Keratinocyte (primary cell): Measurements from ENCODE around the gene NOL9. TPM values are rescaled to one million over a fixed set of nuclear protein-coding genes. Genes with fewer than 3 reads are reported as not detected.

Source experiments
- DNase-seq: peaks from one replicate; pipeline ENCODE4 v3.0.0-alpha.2; 2011; ENCODE audit warnings: low read depth, missing footprints, low spot score
- FAIRE-seq: peaks from 2 replicates; lab custom pipeline; 2011; peaks lifted over from hg19 to GRCh38; lab: Jason Lieb, UNC
- H2AFZ ChIP-seq: 2 replicates; pipeline ENCODE4 v1.6.0; 2012; ENCODE audit warnings: low read length, control low read depth, inconsistent platforms; ENCODE audit not compliant: control insufficient read depth
- H3K27ac ChIP-seq: 2 replicates; pipeline ENCODE4 v1.5.1; 2011; ENCODE audit warnings: low read length; ENCODE audit not compliant: control insufficient read depth, insufficient read depth
- H3K27me3 ChIP-seq: 3 replicates; pipeline ENCODE4 v1.6.0; 2011; ENCODE audit warnings: low read length; ENCODE audit not compliant: control insufficient read depth, insufficient read depth; ENCODE audit errors: extremely low read depth
- H3K36me3 ChIP-seq, 2 experiments: 2 replicates in 1 of 2; 3 replicates in 1 of 2; pipeline ENCODE4 v1.5.1; 2011; ENCODE audit warnings: low read length in 2 of 2, mild to moderate bottlenecking in 1 of 2; ENCODE audit not compliant: control insufficient read depth in 2 of 2, insufficient read depth in 2 of 2; ENCODE audit errors: extremely low read depth in 1 of 2
- H3K4me1 ChIP-seq: 3 replicates; pipeline ENCODE4 v1.5.1; 2011; ENCODE audit warnings: low read length; ENCODE audit not compliant: control insufficient read depth, insufficient read depth; ENCODE audit errors: extremely low read depth
- H3K4me2 ChIP-seq: 3 replicates; pipeline ENCODE4 v1.6.0; 2011; ENCODE audit warnings: low read depth, low read length; ENCODE audit not compliant: control insufficient read depth, insufficient read depth; ENCODE audit errors: extremely low read depth
- H3K4me3 ChIP-seq, 3 experiments: fragments of 200-600 bp in 1 of 3; sonication (generic) in 1 of 3; 2 replicates in 2 of 3; 3 replicates in 1 of 3; pipeline ENCODE4 v1.5.1; 2011 to 2016; ENCODE audit warnings: low read length in 3 of 3, mild to moderate bottlenecking in 3 of 3, control low read depth in 2 of 3, inconsistent platforms in 1 of 3, low read depth in 1 of 3, mixed read lengths in 1 of 3, mixed run types in 1 of 3, moderate library complexity in 1 of 3; ENCODE audit not compliant: control insufficient read depth in 2 of 3, insufficient read depth in 2 of 3; ENCODE audit errors: extremely low read depth in 1 of 3
- H3K79me2 ChIP-seq: 2 replicates; pipeline ENCODE4 v1.6.0; 2012; ENCODE audit warnings: low read length; ENCODE audit not compliant: control insufficient read depth, insufficient read depth
- H3K9ac ChIP-seq: 3 replicates; pipeline ENCODE4 v1.6.0; 2011; ENCODE audit warnings: low read length; ENCODE audit not compliant: control insufficient read depth, insufficient read depth; ENCODE audit errors: extremely low read depth
- H3K9me1 ChIP-seq: 3 replicates; pipeline ENCODE4 v1.6.0; 2011; ENCODE audit warnings: low read length; ENCODE audit not compliant: control insufficient read depth, insufficient read depth; ENCODE audit errors: extremely low read depth
- H3K9me3 ChIP-seq: 2 replicates; pipeline ENCODE4 v1.5.1; 2012; ENCODE audit warnings: low read depth, low read length; ENCODE audit not compliant: control insufficient read depth
- H4K20me1 ChIP-seq: 3 replicates; pipeline ENCODE4 v1.6.0; 2011; ENCODE audit warnings: low read length; ENCODE audit not compliant: control insufficient read depth, insufficient read depth; ENCODE audit errors: extremely low read depth
- CTCF ChIP-seq, 3 experiments: IDR thresholded peaks in 1 of 3; conservative IDR thresholded peaks in 1 of 3; optimal IDR thresholded peaks in 1 of 3; 2 replicates in 2 of 3; 3 replicates in 1 of 3; pipeline versions ENCODE3 to v1.5.1; 2011; ENCODE audit warnings: low read length in 3 of 3, mild to moderate bottlenecking in 3 of 3, moderate library complexity in 2 of 3, control low read depth in 1 of 3, inconsistent platforms in 1 of 3; ENCODE audit not compliant: insufficient read depth in 2 of 3; ENCODE audit errors: extremely low read depth in 1 of 3
- EZH2 ChIP-seq: IDR thresholded peaks from one replicate; pipeline ENCODE4 v1.6.1; 2012; ENCODE audit warnings: inconsistent platforms, mild to moderate bottlenecking, low read length, moderate library complexity
- dilution Hi-C: fragments of 300-500 bp; cut with MboI; formaldehyde crosslinking; loops from one replicate; pipeline ENCODE4 v1.7.0; 2020; ENCODE audit warnings: low sequenced_read_pairs; ENCODE audit not compliant: extremely low pct_ligation_motif_present
- polyA plus RNA-seq, 5 experiments: library from polyadenylated mRNA; depleted of rRNA in 3 of 5; stranded (reverse) in 3 of 5; stranded (forward) in 1 of 5; unstranded in 1 of 5; fragments of >200 nt; gene quantifications; 1 replicate in 1 of 5; 2 replicates in 3 of 5; 3 replicates in 1 of 5; pipeline versions ENCODE4 v1.2.1 to v1.2.3, GENCODE V29; 2011 to 2012; ENCODE audit warnings: missing spikeins in 2 of 5, low read depth in 1 of 5, low replicate concordance in 1 of 5

NOL9 gene
- polyA plus RNA-seq, 1 donor (not counting 4 experiments of a cell fraction or from before 2014, with no cell fraction given), result 24.6 TPM

GRCh38 chr1:6528492-6528891 is 25.8 kb downstream of the NOL9 start:
- DNase-seq, result no peak
- no peaks in the 10 kb centered on the region for H3K27me3 ChIP-seq
- H3K4me1 ChIP-seq, result no peaks in the 10 kb centered on the region
- no peak overlapping the region for H2AFZ ChIP-seq
- no peak overlapping the region for H3K4me2 ChIP-seq
- no peak for TF ChIP-seq CTCF (optimal IDR thresholded peaks at IDR 0.05 in 1 of 3, IDR thresholded peaks at IDR 0.05 in 1 of 3, conservative IDR thresholded peaks at IDR 0.05 in 1 of 3; ENCODE audit: extremely low read depth in 1 of 3, insufficient read depth in 2 of 3, low read length in 3 of 3)
- no peak for TF ChIP-seq EZH2
- no peak overlapping the region for H3K27ac ChIP-seq
- H3K79me2 ChIP-seq, result no peaks in the 10 kb centered on the region
- H3K9me3 ChIP-seq, result no peaks in the 10 kb centered on the region
- dilution Hi-C loops, result no loop called here
- H3K36me3 ChIP-seq, result peaks cover 45 to 51% of the 10 kb centered on the region in 2 experiments
- H4K20me1 ChIP-seq, result no peaks in the 10 kb centered on the region
- no peaks in the 10 kb centered on the region for H3K9me1 ChIP-seq
- no peak overlapping the region for H3K9ac ChIP-seq
- no peak for FAIRE-seq
- no peak overlapping the region for H3K4me3 ChIP-seq

- Histone ChIP-seq H3K36me3 (peaks cover 27 to 40% of the 10 kb centered on the region in 2 experiments), H3K4me1 (peaks cover 7% of the 10 kb centered on the region), H3K9ac (no peak overlapping the region), H3K27me3 (no peaks in the 10 kb centered on the region), H2AFZ (no peak overlapping the region), H3K27ac (no peak overlapping the region), H3K9me3 (no peaks in the 10 kb centered on the region), H3K79me2 (no peaks in the 10 kb centered on the region), H4K20me1 (peaks cover 3% of the 10 kb centered on the region), H3K4me3 (no peak overlapping the region), H3K9me1 (no peaks in the 10 kb centered on the region), H3K4me2 (no peak overlapping the region)
- no peak for TF ChIP-seq EZH2
- TF ChIP-seq CTCF (optimal IDR thresholded peaks at IDR 0.05 in 1 of 3, IDR thresholded peaks at IDR 0.05 in 1 of 3, conservative IDR thresholded peaks at IDR 0.05 in 1 of 3; ENCODE audit: extremely low read depth in 1 of 3, insufficient read depth in 2 of 3, low read length in 3 of 3), result no peak
- dilution Hi-C loops, result no loop called here
- FAIRE-seq (no peak), DNase-seq (no peak)
Measured at GRCh38 chr1:6526316-6526715, 28.0 kb downstream of the NOL9 start.
